ENCODE results near the gene SERPINA6.

The SERPINA6 gene

DNA sequence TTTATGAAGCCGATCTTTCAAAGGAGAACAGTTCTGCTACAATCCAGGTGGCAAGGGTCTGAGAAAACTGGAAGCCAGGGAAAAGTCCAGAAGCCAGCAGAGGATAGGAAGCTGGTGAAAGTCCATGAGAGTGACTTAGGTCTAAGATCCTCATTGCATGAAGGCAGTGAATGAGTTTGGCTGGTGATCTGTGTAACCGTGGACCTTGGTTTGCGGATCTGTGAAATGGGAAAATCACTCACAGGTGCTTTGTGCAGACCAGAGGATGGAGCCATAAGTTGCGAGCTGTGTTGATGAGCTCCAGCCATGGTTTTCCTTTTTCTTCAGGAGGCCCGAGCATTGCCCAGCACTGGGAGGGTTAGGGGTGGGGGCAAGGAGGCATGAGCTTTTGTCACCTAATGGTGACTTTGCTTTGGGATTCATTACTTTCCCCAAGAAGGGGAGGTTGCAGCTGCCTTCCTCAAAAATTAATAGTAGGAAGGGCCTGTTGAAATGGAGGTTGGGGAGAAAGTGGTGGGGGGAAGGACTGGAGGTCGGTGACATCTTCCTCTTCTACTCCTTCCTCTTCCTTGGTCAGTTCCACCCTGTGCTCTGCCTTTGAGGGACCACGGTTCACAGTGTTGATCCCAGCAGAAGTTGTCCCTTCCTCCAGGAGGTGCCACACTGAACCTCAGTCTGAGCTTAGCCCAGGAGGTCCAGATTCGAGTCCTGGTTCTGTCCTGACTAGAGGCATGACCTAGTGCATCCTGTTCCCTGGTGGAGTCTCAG is 20.3 kb upstream of the SERPINA6 start:
- FAIRE-seq (no peak), DNase-seq (ENCODE audit: insufficient read length, low spot score) (no peak)
- TF ChIP-seq, protein P1, sequence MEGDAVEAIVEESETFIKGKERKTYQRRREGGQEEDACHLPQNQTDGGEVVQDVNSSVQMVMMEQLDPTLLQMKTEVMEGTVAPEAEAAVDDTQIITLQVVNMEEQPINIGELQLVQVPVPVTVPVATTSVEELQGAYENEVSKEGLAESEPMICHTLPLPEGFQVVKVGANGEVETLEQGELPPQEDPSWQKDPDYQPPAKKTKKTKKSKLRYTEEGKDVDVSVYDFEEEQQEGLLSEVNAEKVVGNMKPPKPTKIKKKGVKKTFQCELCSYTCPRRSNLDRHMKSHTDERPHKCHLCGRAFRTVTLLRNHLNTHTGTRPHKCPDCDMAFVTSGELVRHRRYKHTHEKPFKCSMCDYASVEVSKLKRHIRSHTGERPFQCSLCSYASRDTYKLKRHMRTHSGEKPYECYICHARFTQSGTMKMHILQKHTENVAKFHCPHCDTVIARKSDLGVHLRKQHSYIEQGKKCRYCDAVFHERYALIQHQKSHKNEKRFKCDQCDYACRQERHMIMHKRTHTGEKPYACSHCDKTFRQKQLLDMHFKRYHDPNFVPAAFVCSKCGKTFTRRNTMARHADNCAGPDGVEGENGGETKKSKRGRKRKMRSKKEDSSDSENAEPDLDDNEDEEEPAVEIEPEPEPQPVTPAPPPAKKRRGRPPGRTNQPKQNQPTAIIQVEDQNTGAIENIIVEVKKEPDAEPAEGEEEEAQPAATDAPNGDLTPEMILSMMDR (IDR thresholded peaks at IDR 0.05; ENCODE audit: insufficient read depth, missing control alignments): no peak

DNA sequence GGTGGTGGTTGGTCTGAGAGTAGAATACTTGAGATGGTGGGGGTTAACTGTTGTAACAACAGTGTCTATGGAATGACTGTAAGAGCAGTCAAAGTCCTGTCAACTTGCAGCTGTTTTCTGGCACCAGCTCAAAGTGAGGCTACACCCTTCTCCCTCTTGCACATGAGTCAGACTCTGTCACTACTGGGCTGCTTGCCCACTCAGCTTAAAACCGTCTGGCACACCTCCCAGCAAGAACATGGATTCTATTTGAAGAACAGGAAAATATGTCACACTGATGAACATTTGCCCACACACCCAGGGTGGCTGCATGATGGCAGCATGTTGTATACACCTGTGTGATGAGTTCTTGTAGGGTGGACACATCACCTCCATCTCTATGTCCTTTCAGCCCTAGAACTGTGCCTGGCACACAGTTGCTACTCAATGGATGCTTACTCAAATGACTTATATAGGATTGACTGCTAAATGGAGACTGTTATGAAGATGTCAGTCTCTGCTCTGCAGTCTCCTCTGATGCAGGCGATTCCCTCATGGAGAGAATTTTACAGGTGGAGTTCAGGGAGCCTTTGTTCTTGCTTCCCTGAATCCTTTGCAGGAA is 19.3 kb upstream of the SERPINA6 start:
- FAIRE-seq (no peak), DNase-seq (ENCODE audit: insufficient read length, low spot score) (no peak)
- TF ChIP-seq, protein P1 (IDR thresholded peaks at IDR 0.05; ENCODE audit: insufficient read depth, missing control alignments): no peak

DNA sequence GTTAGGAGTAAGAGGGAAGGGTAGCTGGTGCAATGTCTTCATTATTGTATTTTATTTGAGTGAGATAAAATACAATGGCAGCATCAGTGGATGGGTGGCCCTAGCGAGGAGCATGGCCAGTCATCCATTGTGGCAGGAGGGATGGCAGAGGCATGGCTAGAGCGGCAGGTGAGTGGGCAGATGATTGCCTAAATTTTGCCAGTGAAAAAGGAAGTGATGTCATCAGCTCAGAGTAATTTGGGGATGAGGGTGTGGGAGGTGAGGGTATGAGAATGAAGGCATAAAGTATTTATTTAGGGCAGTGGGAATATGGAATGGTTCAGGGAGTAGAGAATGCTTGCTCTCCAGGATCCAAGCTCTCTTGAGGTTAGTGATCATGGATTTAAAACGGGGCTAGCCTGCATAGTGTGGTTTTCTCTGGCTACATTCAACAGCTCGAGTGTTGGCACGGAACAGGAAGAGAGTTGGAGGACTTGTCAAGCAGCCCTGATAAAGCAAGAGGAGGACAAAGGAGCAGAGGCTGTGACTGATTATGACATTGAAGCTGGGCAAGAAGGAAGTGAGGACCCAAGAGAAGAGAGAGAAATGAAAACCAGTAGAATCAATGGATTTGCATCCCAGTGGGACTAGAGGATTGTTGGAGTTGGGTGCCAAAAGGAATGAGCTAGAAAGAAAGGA is 18.7 kb upstream of the SERPINA6 start:
- TF ChIP-seq, protein P1 (IDR thresholded peaks at IDR 0.05; ENCODE audit: insufficient read depth, missing control alignments): no peak
- DNase-seq (ENCODE audit: insufficient read length, low spot score) (no peak), FAIRE-seq (no peak)

DNA sequence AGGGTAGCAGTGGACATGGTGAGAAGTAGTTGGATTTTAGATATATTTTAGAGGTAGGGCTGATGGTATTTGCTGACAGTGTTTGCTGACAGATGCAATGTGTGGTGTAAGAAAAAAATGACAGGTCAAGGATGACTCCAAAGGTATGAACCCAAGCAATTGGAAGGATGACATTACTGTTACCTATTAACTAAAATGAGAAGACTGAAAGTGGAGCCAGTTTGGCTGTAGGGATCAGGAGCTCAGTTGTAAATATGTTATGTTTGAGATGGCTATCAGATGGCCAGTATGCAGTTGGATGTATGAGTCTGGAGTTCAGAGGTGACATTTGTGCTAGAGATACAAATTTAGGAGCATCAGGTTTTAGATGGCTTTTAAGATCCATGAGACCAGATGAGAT is 17.4 kb upstream of the SERPINA6 start:
- FAIRE-seq: no peak
- DNase-seq (ENCODE audit: insufficient read length, low spot score): no peak
- TF ChIP-seq, protein P1 (IDR thresholded peaks at IDR 0.05; ENCODE audit: insufficient read depth, missing control alignments): no peak

DNA sequence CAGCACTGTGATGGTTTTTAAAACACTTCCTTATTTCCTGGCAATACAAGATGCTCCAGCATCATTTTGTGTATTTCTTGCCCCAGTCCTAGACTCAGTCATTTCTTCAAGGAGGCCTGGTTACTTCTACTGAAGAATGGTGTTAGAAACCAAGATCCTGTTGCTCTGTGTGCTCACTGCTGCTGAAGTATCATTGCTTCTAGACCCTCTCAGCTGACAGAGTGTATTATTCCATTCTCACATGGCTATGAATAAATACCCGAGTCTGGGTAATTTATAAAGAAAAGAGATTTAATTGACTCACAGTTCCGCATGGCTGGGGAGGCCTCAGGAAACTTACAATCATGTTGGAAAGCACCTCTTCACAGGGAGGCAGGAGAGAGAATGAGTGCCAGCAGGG is 14.9 kb upstream of the SERPINA6 start:
- DNase-seq (ENCODE audit: insufficient read length, low spot score) (no peak), FAIRE-seq (no peak)
- TF ChIP-seq, protein P1 (IDR thresholded peaks at IDR 0.05; ENCODE audit: insufficient read depth, missing control alignments): no peak

DNA sequence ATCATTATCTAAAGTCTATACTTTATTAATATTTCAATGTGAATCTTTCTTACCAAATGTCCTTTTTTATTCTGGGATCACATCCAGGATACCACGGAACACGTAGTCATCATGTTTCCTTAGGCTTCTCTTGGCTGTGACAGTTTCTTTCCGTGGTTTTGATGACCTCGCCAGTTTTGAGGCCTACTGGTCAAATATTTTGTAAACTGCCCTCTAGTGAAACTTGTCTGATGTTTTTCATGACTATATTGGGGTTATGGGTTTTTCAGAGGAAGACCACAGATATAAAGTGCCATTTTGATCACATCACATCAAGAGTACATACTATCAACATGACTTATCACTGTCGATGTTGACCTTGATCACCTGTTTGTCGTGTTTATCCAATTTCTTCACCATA is 14.1 kb upstream of the SERPINA6 start:
- FAIRE-seq: no peak
- DNase-seq (ENCODE audit: insufficient read length, low spot score): no peak
- TF ChIP-seq, protein P1 (IDR thresholded peaks at IDR 0.05; ENCODE audit: insufficient read depth, missing control alignments): no peak
